Endometrial microvascular endothelial cells (primary cell): ENCODE data around the gene LECT2. TPM values are rescaled to one million over a fixed set of nuclear protein-coding genes. Genes with fewer than 3 reads are reported as not detected.

ENCODE experiments used
- in situ Hi-C: cut with HindIII; loops from 2 replicates; pipeline ENCODE4 v1.10.0; 2017; ENCODE audit warnings: low sequenced_read_pairs, low pct_unique_long_range_greater_than_20kb; ENCODE audit errors: inconsistent ontology term
- total RNA-seq: library from RNA; depleted of rRNA; stranded (reverse); fragments of >200 nt; gene quantifications from one replicate; pipeline ENCODE4 v1.2.3, GENCODE V29; 2015; ENCODE audit errors: inconsistent ontology term

The LECT2 gene
- total RNA-seq, 1 donor from 2014 or later, result not detected

- in situ Hi-C loops, result no loop called here
Observed at GRCh38 chr5:135985951-135986350, 31.2 kb upstream of the LECT2 start.

- in situ Hi-C loops, result no loop called here
Observed at GRCh38 chr5:135980620-135981019, 25.8 kb upstream of the LECT2 start.

GRCh38 chr5:135979510-135979909 lies 24.7 kb upstream of the LECT2 start:
- in situ Hi-C loops, result no loop called here

- in situ Hi-C loops, result no loop called here
Observed at GRCh38 chr5:135978993-135979392, 24.2 kb upstream of the LECT2 start.

GRCh38 chr5:135978212-135978631 lies 23.4 kb upstream of the LECT2 start:
- in situ Hi-C loops, result no loop called here

GRCh38 chr5:135977375-135977928 lies 22.7 kb upstream of the LECT2 start:
- in situ Hi-C loops, result no loop called here

- in situ Hi-C loops, result no loop called here
Observed at GRCh38 chr5:135976216-135976615, 21.4 kb upstream of the LECT2 start.

- in situ Hi-C loops, result no loop called here
Observed at GRCh38 chr5:135975122-135975521, 20.3 kb upstream of the LECT2 start.

- in situ Hi-C loops, result no loop called here
Observed at GRCh38 chr5:135974021-135974600, 19.3 kb upstream of the LECT2 start.

GRCh38 chr5:135973323-135974020 lies 18.7 kb upstream of the LECT2 start:
- in situ Hi-C loops, result no loop called here

- in situ Hi-C loops, result no loop called here
Observed at GRCh38 chr5:135971701-135972100, 16.9 kb upstream of the LECT2 start.

GRCh38 chr5:135966790-135967189 lies 12.0 kb upstream of the LECT2 start:
- in situ Hi-C loops, result no loop called here

- in situ Hi-C loops, result no loop called here
Observed at GRCh38 chr5:135966165-135966564, 11.4 kb upstream of the LECT2 start.

GRCh38 chr5:135965504-135965903 lies 10.7 kb upstream of the LECT2 start:
- in situ Hi-C loops, result no loop called here

GRCh38 chr5:135964670-135965320 lies 10.0 kb upstream of the LECT2 start:
- in situ Hi-C loops, result no loop called here

GRCh38 chr5:135955525-135955924 lies 742 bp upstream of the LECT2 start:
- in situ Hi-C loops, result no loop called here

GRCh38 chr5:135953850-135954249 lies 933 bp downstream of the LECT2 start:
- in situ Hi-C loops, result no loop called here

GRCh38 chr5:135952683-135953082 lies 2.1 kb downstream of the LECT2 start:
- in situ Hi-C loops, result no loop called here

- in situ Hi-C loops, result no loop called here
Observed at GRCh38 chr5:135951807-135952206, 3.0 kb downstream of the LECT2 start.

GRCh38 chr5:135951257-135951656 lies 3.5 kb downstream of the LECT2 start:
- in situ Hi-C loops, result no loop called here
